Esophagus muscularis mucosa (tissue), 4 donors: ENCODE results near the gene ANAPC10. TPM values are rescaled to one million over a fixed set of nuclear protein-coding genes. Genes with fewer than 3 reads are reported as not detected.
"Not testable (repeated sequence)": the region's sequence is repeated elsewhere in the genome, so short reads cannot be mapped to it uniquely, and the experiment has no call there.

ENCODE experiments used
- DNase-seq: peaks from one replicate; pipeline ENCODE4 v3.0.0-alpha.2; 2017; ENCODE audit errors: extremely low spot score
- H3K27ac ChIP-seq, 4 donors: fragments of 200-600 bp; sonication (generic); replicated peaks in 1 of 4; 1 replicate in 3 of 4; 2 replicates in 1 of 4; pipeline ENCODE4 v1.5.1; 2016 to 2019; ENCODE audit warnings: mild to moderate bottlenecking in 1 of 4
- H3K27me3 ChIP-seq, 4 donors: fragments of 200-600 bp; sonication (generic); one replicate each; pipeline versions ENCODE4 v1.5.1 to v1.6.0; 2016 to 2019
- H3K36me3 ChIP-seq, 4 donors: fragments of 200-600 bp; sonication (generic); one replicate each; pipeline ENCODE4 v1.5.1; 2016 to 2019
- H3K4me1 ChIP-seq, 4 donors: fragments of 200-600 bp; sonication (generic); one replicate each; pipeline ENCODE4 v1.5.1; 2016 to 2019
- H3K4me3 ChIP-seq, 4 donors: fragments of 200-600 bp; sonication (generic); 1 replicate in 2 of 4; 2 replicates in 2 of 4; pipeline ENCODE4 v1.5.1; 2016 to 2019; ENCODE audit warnings: mild to moderate bottlenecking in 4 of 4, moderate library complexity in 1 of 4
- H3K9me3 ChIP-seq, 4 donors: fragments of 200-600 bp; sonication (generic); 1 replicate in 3 of 4; 2 replicates in 1 of 4; pipeline ENCODE4 v1.5.1; 2016 to 2019
- EP300 ChIP-seq: sonication (generic); formaldehyde crosslinking; IDR thresholded peaks from one replicate; pipeline ENCODE4 v1.6.1; 2017; ENCODE audit warnings: antibody characterized with exemption
- POLR2A ChIP-seq: fragments of 450-650 bp; IDR thresholded peaks from one replicate; pipeline ENCODE4 v1.6.1; 2017; ENCODE audit warnings: antibody characterized with exemption, moderate library complexity, mild to moderate bottlenecking, low read depth
- POLR2AphosphoS5 ChIP-seq, 2 donors: sonication (generic); formaldehyde crosslinking; IDR thresholded peaks; one replicate each; pipeline ENCODE4 v1.6.1; 2017; ENCODE audit warnings: antibody characterized with exemption in 2 of 2
- WGBS: methylation state at CpG from one replicate; pipeline ENCODE4 v1.1.5; 2018; 5-methylcytosine and 5-hydroxymethylcytosine counted together
- intact Hi-C: fragments of 100-400 bp; cut with DNase I; formaldehyde crosslinking; loops from one replicate; pipeline ENCODE4 v1.15.1; 2023
- total RNA-seq, 4 donors: library from RNA; depleted of rRNA; stranded (reverse); fragments of >200 nt; gene quantifications; one replicate each; pipeline versions ENCODE4 v1.1.0 to v1.2.1, GENCODE V29; 2016
- TF ChIP-seq, protein P1 (sequence below), 3 experiments: fragments of 200-600 bp in 2 of 3; fragments of 450-650 bp in 1 of 3; sonication (generic) in 2 of 3; IDR thresholded peaks; one replicate each; pipeline ENCODE4 v1.5.1; 2017 to 2019; ENCODE audit warnings: antibody characterized with exemption in 3 of 3, mild to moderate bottlenecking in 2 of 3, moderate library complexity in 1 of 3

ANAPC10 gene, protein sequence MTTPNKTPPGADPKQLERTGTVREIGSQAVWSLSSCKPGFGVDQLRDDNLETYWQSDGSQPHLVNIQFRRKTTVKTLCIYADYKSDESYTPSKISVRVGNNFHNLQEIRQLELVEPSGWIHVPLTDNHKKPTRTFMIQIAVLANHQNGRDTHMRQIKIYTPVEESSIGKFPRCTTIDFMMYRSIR
- total RNA-seq, result 10 to 100 TPM; 17.8 to 32.0 (median 21.3) TPM

DNA sequence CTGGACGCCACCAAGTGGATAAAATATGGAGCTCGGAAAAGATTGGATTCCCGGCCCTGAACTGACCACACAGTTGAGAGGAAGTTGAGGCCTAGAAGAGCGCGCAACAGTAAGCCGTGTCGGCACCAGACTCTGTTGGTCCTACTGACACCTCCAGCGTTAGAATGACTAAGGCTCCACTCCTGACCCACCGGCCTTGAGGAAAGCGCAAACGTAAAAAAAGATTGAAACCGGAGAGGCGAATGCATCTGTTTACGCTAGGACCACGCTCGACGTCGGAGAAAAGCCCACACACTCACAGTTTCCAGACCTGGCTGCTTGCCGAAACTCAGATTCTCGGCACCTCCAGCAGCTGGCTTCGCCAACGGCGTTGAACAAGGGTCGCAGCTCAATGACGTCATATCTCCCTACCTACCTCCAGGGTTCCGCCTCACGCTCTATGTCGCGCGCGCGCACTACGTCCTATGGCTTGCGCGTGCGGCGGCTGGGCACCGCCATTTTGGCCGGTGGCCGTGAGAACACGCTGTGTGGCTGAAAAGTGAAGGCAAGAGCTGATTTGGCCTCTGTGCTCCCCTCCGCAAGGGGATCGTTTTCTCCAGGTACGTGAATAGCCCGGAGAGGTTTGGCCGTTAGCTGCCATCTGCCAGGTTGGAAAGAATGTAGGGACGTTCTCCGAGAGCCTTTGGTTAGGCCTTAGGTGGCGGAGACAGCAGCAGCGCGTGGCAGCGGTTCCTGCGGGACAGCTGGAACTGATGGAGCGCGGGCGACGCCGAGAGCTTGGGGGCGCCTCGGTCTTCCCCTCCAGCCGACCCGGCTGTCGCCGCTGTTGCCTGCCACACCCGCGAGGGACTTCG is at the start of gene ANAPC10, which contains the start of gene ABCE1:
ANAPC10 (minus strand) TSS at position 376 of the 854 bp plus-strand sequence. CDS start 2,097 bp downstream, outside the sequence.
ABCE1 (plus strand) TSS at position 491 of the 854 bp plus-strand sequence. CDS start 6,102 bp downstream, outside the sequence.
- 1% methylated on average over 36 of the region's 67 CpGs for WGBS
- Histone ChIP-seq H3K4me1 (peaks cover 26 to 58% (median 49%) of the 10 kb centered on the region in 4 donors), H3K4me3 (peak within 1 kb of the TSS; percentile 71 to 88 (median 82)), H3K27ac (peak within 1 kb of the TSS; percentile 90 to 92 (median 91)), H3K36me3 (peaks cover 12 to 29% (median 19%) of the 10 kb centered on the region in 4 donors), H3K9me3 (peaks cover 3 to 7% (median 7%) of the 10 kb centered on the region in 4 donors), H3K27me3 (no peaks in the 10 kb centered on the region)
- peak; percentile 25 for TF ChIP-seq POLR2A
- peak; percentile 87 to 97 for TF ChIP-seq POLR2AphosphoS5 (IDR thresholded peaks at IDR 0.05)
- TF ChIP-seq EP300, result no peak
- TF ChIP-seq, protein P1, sequence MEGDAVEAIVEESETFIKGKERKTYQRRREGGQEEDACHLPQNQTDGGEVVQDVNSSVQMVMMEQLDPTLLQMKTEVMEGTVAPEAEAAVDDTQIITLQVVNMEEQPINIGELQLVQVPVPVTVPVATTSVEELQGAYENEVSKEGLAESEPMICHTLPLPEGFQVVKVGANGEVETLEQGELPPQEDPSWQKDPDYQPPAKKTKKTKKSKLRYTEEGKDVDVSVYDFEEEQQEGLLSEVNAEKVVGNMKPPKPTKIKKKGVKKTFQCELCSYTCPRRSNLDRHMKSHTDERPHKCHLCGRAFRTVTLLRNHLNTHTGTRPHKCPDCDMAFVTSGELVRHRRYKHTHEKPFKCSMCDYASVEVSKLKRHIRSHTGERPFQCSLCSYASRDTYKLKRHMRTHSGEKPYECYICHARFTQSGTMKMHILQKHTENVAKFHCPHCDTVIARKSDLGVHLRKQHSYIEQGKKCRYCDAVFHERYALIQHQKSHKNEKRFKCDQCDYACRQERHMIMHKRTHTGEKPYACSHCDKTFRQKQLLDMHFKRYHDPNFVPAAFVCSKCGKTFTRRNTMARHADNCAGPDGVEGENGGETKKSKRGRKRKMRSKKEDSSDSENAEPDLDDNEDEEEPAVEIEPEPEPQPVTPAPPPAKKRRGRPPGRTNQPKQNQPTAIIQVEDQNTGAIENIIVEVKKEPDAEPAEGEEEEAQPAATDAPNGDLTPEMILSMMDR (IDR thresholded peaks at IDR 0.05), result peak; percentile 1 to 28 (median 26)
- peak; percentile 98 for DNase-seq
- intact Hi-C loops, result loop anchor here (5.0 kb wide), 1 partner anchor 79 kb away; no protein-coding TSS in a partner anchor

DNA sequence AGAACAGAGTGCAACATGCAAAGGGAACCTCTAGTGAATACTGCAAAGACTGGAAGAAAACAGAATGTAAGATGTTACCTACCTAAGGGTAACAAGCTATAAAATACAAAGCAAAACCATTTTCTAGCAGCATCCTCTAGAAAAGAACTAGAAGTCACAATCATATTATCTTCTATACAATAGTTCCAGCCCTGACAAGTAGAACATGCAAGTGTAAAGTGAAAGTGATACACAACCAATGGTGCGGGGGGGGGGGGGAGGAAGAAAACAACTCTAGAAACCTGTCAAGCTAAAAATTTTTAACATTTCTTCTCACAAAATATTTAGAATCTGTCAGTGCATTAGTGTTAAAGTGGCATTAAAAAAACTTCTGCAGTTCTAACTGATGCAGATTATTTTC is 38.2 kb upstream of the ANAPC10 start:
- DNase-seq, H3K9me3 ChIP-seq, intact Hi-C loops, H3K27me3 ChIP-seq, H3K4me3 ChIP-seq, H3K27ac ChIP-seq: not testable (repeated sequence)
- H3K4me1 ChIP-seq, result peaks cover 0 to 12% (median 3%) of the 10 kb centered on the region in 4 donors
- peaks cover 30 to 66% (median 40%) of the 10 kb centered on the region in 4 donors for H3K36me3 ChIP-seq
- 53% methylated on average over 1 of the region's 1 CpG for WGBS

DNA sequence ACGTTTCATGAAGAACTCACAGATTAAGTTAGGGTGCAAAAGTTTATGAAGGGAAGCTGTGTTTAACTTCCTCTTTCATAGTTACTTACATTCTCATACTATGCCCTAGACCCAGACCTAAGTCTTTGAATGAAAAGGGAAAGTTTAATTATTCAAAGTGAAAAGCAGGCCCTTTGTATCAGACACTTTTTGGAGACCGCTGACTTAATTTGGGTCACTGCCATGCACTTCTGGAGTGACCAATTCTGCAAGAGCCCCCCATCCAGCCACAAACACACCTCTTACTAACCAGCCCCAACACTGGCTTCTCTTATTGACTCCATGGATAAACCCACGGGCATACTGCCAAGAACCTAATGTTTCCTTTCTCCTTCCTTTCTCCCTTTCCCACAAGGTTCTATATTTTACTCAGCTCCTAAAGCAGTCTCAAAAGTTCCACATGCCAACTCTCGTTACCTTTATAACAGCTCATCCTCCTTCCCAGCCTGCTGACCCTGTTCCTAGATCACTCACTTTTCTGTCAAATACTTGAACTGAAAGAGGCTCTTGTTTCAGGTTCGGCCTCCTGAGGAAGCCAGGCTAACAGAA is 34.6 kb upstream of the ANAPC10 start:
- Histone ChIP-seq H3K27me3 (no peaks in the 10 kb centered on the region), H3K9me3 (no peaks in the 10 kb centered on the region), H3K27ac (peak overlapping the region in 1 of 4 donors; percentile 20), H3K36me3 (peaks cover 1 to 54% (median 21%) of the 10 kb centered on the region in 4 donors), H3K4me1 (peaks cover 0 to 12% (median 3%) of the 10 kb centered on the region in 4 donors), H3K4me3 (no peak overlapping the region)
- intact Hi-C loops, result no loop called here
- 56% methylated on average over 5 of the region's 5 CpGs for WGBS
- TF ChIP-seq POLR2AphosphoS5 (IDR thresholded peaks at IDR 0.05), result peak in 1 of 2 donors; percentile 7
- TF ChIP-seq, protein P1 (IDR thresholded peaks at IDR 0.05), result no peak
- DNase-seq, result no peak

DNA sequence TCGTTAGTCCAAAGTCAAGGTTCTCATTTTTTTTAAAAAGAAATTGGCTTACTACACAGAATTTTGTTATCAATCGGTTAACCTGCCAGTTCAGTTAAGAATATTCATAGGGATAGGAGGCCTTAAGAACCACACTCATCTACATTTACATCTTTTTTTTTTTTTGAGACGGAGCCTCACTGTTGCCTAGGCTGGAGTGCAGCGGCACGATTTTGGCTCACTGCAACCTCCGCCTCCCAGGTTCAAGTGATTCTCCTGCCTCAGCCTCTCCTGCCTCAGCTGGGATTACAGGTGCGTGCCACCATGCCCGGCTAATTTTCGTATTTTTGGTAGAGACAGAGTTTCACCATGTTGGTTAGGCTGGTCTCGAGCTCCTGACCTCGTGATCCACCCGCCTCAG is 33.9 kb upstream of the ANAPC10 start:
- Histone ChIP-seq H3K27me3 (no peaks in the 10 kb centered on the region), H3K4me3 (no peak overlapping the region), H3K9me3 (no peaks in the 10 kb centered on the region), H3K27ac (no peak overlapping the region), H3K4me1 (peaks cover 0 to 12% (median 3%) of the 10 kb centered on the region in 4 donors), H3K36me3 (peaks cover 4 to 54% (median 24%) of the 10 kb centered on the region in 4 donors)
- intact Hi-C loops, result no loop called here
- 95% methylated on average over 12 of the region's 12 CpGs for WGBS
- TF ChIP-seq, protein P1 (IDR thresholded peaks at IDR 0.05), result no peak
- DNase-seq, result no peak
